Middle frontal gyrus (tissue), 1 donor: ENCODE data around the gene TMEM150C.
"Not testable (repeated sequence)": the region's sequence is repeated elsewhere in the genome, so short reads cannot be mapped to it uniquely, and the experiment has no call there.

Experiments used
- DNase-seq: peaks from one replicate; pipeline ENCODE4 v3.0.0-alpha.2; 2015; ENCODE audit warnings: low spot score; ENCODE audit errors: extremely low spot score

The TMEM150C gene

DNA sequence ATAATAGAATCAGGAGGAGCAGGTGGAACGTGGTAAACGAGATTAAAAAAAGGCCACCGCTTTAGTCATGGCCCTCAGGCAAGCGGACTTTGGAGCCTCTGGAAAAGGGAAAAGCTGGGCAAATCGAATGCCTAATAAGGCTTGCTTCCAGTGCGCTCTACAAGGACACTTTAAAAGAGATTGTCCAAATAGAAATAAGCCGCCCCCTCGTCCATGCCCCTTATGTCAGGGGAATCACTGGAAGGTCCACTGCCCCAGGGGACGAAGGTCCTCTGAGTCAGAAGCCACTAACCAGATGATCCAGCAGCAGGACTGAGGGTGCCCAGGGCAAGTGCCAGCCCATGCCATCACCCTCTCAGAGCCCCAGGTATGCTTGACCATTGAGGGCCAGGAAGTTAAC lies 84.3 kb downstream of the TMEM150C start:
- not testable (repeated sequence) for DNase-seq

GRCh38 chr4:82475931-82476330 lies 85.9 kb downstream of the TMEM150C start:
- DNase-seq = not testable (repeated sequence)

DNA sequence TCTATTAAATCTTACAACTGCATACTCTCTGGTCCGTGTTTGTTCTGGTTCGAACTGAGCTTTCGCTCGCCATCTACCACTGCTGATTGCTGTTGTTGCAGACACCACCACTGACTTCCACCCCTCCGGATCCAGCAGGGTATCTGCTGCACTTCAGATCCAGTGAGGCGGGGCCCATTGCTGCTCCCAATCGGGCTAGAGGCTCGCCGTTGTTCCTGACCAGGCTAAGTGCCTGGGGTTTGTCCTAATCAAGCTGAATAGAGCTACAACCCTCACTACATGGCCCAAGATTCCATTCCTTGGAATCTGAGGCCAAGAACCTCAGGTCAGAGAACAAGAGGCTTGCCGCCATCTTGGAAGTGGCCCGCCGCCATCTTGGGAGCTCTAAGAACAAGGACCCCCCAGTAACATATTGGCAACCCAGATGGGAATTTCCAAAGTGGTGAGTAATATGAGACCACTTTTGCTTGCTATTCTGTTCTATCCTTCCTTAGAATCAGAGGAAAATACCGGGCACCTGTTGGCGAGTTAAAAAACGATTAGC lies 88.1 kb downstream of the TMEM150C start:
- no peak for DNase-seq

DNA sequence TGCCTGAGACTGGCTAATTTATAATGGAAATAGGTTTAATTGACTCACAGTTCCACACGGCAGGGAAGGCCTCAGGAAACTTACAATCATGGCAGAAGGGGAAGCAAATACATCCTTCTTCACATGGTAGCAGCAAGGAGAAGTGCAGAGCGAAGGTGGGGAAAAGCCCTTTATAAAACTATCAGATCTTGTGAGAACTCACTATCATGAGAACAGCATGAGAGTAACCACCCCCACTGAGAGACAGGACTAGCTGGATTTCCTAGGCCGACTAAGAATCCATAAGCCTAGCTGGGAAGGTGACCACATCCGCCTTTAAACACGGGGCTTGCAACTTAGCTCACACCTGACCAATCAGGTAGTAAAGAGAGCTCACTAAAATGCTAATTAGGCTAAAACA lies 88.7 kb downstream of the TMEM150C start:
- DNase-seq = not testable (repeated sequence)

GRCh38 chr4:82469791-82470345 lies 91.9 kb downstream of the TMEM150C start:
- peak; percentile 8 for DNase-seq

DNA sequence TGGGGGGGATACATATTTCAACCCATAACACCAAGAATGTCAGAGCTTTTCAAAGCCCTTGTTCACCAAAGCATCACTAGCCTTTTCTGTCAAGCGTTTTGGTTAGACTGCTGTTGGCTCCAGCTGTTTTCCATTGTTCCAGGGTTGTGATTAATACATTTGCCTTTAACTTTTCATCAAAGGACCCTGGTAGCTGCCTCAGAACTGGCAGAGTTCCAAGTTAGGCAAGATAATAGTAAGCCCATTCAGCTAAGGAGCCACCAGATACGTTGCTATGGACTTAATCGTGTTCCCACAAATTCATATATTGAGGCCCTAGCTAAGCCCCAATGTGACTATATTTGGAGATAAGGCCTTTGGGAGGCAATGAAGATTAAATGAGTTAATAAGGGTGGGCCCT lies 94.3 kb downstream of the TMEM150C start:
- no peak for DNase-seq

- DNase-seq = no peak
These were observed 98.6 kb downstream of the TMEM150C start for GRCh38 chr4:82463221-82463620.

GRCh38 chr4:82462415-82462831 lies 99.4 kb downstream of the TMEM150C start:
- DNase-seq = peak; percentile 83

DNA sequence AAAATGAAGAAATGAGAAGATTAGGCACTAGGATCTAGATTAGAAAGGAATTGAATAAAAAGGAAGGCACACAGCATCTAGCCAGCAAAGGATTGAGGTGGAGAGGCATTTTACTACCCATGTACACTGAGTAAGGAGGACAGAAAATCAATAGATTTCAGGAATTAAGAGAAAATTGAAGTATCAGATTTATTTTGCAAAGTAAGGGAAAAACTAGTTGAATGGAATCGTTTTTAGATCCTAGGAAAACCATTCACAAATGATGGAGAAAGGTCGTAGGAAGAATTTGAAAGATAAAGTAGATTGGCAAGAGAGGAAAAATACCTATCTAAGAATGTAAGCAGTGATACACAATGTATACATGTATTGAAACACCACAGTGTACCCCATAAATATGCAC lies 100.1 kb downstream of the TMEM150C start:
- DNase-seq = no peak

GRCh38 chr4:82458729-82459128 lies 103.1 kb downstream of the TMEM150C start:
- DNase-seq = no peak

DNA sequence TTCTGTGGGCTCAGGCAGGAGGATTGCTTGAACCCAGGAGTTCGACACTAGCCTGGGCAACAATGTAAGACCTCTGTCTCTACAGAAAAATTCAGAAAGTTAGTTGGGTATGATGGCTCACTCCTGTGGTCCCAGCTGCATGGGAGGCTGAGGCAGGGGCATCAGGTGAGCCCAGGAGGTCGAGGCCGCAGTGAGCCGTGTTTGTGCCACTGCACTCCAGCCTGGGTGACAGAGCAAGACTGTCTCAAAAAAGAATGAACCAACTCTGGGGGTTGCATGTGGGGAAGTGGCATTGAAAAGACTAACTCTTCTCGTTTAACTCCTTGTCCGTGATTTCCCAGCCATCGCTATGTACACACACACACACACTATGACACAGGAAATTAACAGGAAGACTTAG lies 104.5 kb downstream of the TMEM150C start:
- no peak for DNase-seq

- no peak for DNase-seq
These were observed 109.8 kb downstream of the TMEM150C start for GRCh38 chr4:82452026-82452425.

DNA sequence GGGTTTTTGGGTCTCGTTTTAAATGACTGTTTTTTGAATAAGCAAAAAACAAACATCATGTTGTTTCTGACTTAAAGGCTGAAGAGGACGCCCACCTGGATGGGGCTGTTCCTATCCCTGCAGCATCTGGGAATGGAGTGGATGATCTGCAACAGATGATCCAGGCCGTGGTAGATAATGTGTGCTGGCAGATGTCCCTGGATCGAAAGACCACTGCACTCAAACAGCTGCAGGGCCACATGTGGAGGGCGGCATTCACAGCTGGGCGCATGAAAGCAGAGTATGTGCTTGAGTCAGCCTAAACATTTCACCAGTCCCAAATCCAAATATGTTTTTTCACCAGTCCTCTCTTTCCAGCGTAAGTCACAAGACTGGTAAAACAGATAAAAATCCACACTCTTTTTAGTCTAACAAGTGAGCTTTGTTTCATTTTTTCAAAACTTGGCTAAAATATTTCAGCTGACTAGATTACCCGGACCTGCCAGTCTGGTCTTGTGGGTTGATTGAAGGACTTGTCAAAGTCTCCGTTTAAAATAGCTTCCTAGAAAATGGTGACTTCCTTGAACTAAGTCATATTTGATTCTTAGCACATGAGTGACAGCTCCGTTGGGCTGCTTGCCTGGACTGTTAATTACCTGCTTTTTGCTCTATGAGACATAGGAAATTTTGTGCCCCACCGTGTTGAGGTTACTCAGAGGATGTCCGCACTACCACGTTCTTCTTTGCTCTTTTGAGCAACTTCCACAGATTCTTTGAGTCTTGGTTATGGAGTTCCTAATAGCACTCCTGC lies 110.6 kb downstream of the TMEM150C start:
- no peak for DNase-seq

- no peak for DNase-seq
These were observed 113.9 kb downstream of the TMEM150C start for GRCh38 chr4:82447886-82448285.

DNA sequence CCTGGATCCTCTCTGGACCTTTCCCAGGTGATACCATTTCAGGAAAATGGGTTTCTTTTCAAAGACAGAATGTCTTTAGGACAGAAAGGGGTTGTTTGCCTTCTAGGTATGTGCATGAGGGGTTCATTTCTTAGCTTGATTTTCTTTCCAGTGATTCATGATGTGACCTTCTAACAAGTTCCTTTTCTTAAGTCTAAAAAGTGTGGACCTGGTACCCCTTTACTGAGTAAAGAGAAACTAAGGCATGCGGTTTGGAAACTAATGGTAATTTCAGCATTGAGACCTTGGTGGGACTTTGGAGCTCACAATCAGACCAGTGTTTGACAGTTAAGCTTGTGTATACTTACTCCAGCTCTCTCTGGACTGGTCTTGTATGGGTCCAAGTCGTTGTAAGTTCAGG lies 122.7 kb downstream of the TMEM150C start:
- DNase-seq = no peak

DNA sequence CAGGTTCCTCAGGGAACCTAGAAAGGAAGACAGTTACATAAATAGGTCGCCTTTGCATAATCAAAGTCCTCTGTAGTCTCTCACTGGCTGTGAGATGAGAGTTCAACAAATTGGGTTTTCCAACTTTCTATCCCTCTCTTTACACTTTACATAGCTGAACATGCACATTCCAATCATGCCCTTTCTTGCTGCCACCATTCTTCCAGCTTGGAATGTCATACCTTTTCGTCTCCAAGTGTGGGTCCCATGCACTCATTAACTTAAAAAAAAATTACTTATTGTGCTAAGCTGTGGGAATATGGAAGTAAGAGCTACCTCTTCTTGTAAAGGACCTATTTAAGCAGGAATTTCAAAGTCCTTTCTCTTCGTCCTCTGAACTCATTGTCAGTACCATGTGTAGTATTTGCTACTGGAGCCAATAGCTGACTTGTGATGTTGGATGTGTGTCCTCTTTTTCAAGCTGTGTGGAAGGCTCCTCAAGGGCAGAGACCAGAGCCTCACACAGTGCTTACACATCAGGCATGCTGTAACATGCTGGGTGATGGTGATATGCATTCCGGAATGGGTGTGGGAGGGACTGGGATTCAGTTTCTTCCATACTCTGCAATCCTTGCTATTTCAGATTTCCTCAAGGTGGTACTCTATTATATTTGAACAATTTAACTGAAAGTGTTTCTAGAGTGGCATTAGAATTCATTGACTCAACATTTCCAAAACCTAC lies 124.3 kb downstream of the TMEM150C start:
- DNase-seq = no peak

DNA sequence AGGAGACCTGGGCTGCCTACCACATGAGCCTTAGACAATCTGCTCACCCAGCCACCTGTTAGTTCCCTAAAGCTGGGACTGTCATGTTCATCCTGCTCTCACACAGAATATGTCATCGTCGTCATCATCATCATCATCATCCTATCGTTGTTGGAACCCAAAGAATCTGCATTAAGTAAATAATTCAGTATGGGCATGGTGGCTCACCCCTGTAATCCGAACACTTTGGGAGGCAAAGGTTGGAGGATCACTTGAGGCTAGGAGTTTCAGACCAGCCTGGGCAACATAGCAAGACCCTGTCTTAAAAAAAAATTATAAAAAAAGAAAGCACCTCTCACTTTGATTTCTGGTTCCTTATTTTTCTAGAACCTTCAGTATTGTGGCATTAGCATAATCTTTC lies 125.0 kb downstream of the TMEM150C start:
- DNase-seq = no peak

GRCh38 chr4:82436130-82436529 lies 125.7 kb downstream of the TMEM150C start:
- no peak for DNase-seq

DNA sequence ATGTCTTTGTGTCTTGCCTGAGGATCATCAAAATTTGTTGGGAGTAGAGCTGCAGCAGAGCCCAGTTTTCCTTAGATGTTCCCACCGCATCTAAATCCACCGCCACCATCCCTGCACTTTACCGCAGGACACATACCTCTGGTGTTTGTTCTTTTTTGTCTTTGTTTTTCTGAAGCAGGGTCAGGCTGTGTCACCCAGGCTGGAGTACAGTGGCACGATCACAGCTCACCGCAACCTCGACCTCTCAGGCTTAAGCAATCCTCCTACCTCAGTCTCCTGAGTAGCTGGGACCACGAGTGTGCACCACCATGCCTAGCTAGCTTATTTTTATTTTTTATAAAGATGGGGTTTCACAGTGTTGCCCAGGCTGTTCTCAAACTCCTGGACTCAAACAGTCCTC lies 126.8 kb downstream of the TMEM150C start:
- DNase-seq = no peak

DNA sequence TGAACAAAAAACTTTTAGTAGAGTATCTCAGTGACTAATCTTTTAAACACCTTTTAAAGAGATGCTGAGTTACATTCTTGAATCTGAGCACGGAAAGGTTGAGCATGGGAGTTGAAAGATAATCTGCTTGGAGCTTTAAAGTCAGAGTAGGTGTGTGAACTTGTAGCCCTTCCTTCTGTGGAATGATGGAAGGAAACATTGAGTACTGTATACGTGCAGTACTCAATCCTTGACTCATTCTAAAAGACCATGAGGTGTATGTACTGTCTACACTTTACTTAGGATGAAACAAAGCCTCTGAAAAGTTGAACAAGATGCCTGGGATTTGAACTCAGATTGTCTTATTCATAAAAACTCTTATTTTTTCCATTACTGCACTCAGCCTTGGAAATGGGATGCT lies 128.0 kb downstream of the TMEM150C start:
- DNase-seq = no peak
